Upper lobe of left lung (tissue), 4 donors: ENCODE measurements around the gene C1S.

Experiments
- CTCF ChIP-seq, 6 experiments: fragments of 450-650 bp in 4 of 6; fragments of 200-600 bp in 2 of 6; sonication (generic) in 2 of 6; IDR thresholded peaks; one replicate each; pipeline ENCODE4 v1.5.1; 2016 to 2019; ENCODE audit warnings: antibody characterized with exemption in 6 of 6
- POLR2A ChIP-seq, 4 donors: fragments of 450-650 bp; IDR thresholded peaks; one replicate each; pipeline ENCODE4 v1.5.1; 2016 to 2017; ENCODE audit warnings: antibody characterized with exemption in 4 of 4, mild to moderate bottlenecking in 2 of 4

GRCh38 chr12:7032990-7033389, 27.5 kb upstream of the C1S start:
- TF ChIP-seq CTCF (IDR thresholded peaks at IDR 0.05) (no peak), POLR2A (IDR thresholded peaks at IDR 0.05) (no peak)
